Left ventricle myocardium inferior (tissue), 1 donor: ENCODE measurements around the gene TRAFD1. TPM values are rescaled to one million over a fixed set of nuclear protein-coding genes. Genes with fewer than 3 reads are reported as not detected.

Experiments
- DNase-seq: peaks from one replicate; pipeline ENCODE4 v3.0.0-alpha.2; 2020
- H3K27ac ChIP-seq: fragments of 200-600 bp; replicated peaks from 2 replicates; pipeline ENCODE4 v1.8.0; 2021
- H3K27me3 ChIP-seq: fragments of 200-600 bp; 2 replicates; pipeline ENCODE4 v1.8.0; 2021; ENCODE audit warnings: low read depth
- H3K36me3 ChIP-seq: fragments of 200-600 bp; 2 replicates; pipeline ENCODE4 v1.8.0; 2021
- H3K4me1 ChIP-seq: fragments of 200-600 bp; 2 replicates; pipeline ENCODE4 v1.8.0; 2021
- H3K4me3 ChIP-seq: fragments of 200-600 bp; 2 replicates; pipeline ENCODE4 v1.8.0; 2021; ENCODE audit warnings: mild to moderate bottlenecking, moderate library complexity
- H3K9me3 ChIP-seq: fragments of 200-600 bp; replicated peaks from 2 replicates; pipeline ENCODE4 v1.8.0; 2021
- CTCF ChIP-seq: fragments of 200-600 bp; IDR thresholded peaks from 2 replicates; pipeline ENCODE4 v1.8.0; 2021; ENCODE audit warnings: antibody characterized with exemption, mild to moderate bottlenecking, borderline replicate concordance
- intact Hi-C: fragments of 100-400 bp; cut with micrococcal nuclease; formaldehyde crosslinking; loops from one replicate; pipeline ENCODE4 v1.11.0; 2022
- total RNA-seq: library from RNA; stranded (reverse); fragmentation: NEBNext Ultra II Directional; extraction: Animal tissue kit (Norgen Biotek cat#: 25700); gene quantifications from one replicate; pipeline ENCODE4 v1.2.1, GENCODE V29; 2021
- donor health status: DM: no; HTN: yes; CAD: no; lungs with severe emphysema.

Gene TRAFD1
- total RNA-seq, 1 donor from 2014 or later = 19.8 TPM

DNA sequence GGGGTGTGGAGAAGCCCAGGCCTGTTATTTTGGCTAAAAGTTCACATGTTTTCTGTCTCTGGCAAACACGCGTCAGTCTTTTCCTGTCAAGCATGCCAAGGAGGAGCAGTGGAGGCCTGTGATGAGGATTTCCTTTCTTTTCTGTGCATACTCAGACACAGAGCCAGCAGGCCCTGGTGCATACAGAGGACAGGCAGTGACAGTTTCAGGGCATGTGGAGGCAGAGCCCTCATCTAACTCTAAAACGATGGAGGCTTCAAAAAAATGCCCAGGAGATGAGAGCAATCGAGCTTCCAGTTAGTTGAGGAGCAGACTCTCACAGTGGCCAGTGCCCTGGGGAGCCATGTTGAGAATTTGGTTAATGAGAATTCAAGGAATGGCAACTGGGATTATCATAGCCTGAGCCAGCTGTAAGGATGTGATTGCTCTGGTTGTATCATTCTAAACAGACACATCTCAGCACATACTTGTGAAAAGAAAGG lies 66.5 kb downstream of the TRAFD1 start:
- peak overlapping the region; percentile 64 for H3K27ac ChIP-seq
- intact Hi-C loops = no loop called here
- peaks cover 77% of the 10 kb centered on the region for H3K36me3 ChIP-seq
- H3K27me3 ChIP-seq = no peaks in the 10 kb centered on the region
- TF ChIP-seq CTCF = no peak
- no peaks in the 10 kb centered on the region for H3K9me3 ChIP-seq
- DNase-seq = no peak
- no peak overlapping the region for H3K4me3 ChIP-seq
- H3K4me1 ChIP-seq = peaks cover 19% of the 10 kb centered on the region

- intact Hi-C loops = no loop called here
- Histone ChIP-seq H3K27me3 (no peaks in the 10 kb centered on the region), H3K36me3 (peaks cover 83% of the 10 kb centered on the region), H3K4me3 (no peak overlapping the region), H3K27ac (peak overlapping the region; percentile 64), H3K4me1 (peaks cover 19% of the 10 kb centered on the region), H3K9me3 (no peaks in the 10 kb centered on the region)
- DNase-seq = no peak
- no peak for TF ChIP-seq CTCF
These were observed 67.1 kb downstream of the TRAFD1 start for GRCh38 chr12:112192475-112192874.

GRCh38 chr12:112194601-112195247 lies 69.4 kb downstream of the TRAFD1 start:
- H3K4me3 ChIP-seq = no peak overlapping the region
- H3K9me3 ChIP-seq = no peaks in the 10 kb centered on the region
- no peak overlapping the region for H3K27ac ChIP-seq
- H3K4me1 ChIP-seq = peaks cover 19% of the 10 kb centered on the region
- TF ChIP-seq CTCF = no peak
- no peak for DNase-seq
- peaks cover 86% of the 10 kb centered on the region for H3K36me3 ChIP-seq
- H3K27me3 ChIP-seq = no peaks in the 10 kb centered on the region
- intact Hi-C loops = no loop called here

DNA sequence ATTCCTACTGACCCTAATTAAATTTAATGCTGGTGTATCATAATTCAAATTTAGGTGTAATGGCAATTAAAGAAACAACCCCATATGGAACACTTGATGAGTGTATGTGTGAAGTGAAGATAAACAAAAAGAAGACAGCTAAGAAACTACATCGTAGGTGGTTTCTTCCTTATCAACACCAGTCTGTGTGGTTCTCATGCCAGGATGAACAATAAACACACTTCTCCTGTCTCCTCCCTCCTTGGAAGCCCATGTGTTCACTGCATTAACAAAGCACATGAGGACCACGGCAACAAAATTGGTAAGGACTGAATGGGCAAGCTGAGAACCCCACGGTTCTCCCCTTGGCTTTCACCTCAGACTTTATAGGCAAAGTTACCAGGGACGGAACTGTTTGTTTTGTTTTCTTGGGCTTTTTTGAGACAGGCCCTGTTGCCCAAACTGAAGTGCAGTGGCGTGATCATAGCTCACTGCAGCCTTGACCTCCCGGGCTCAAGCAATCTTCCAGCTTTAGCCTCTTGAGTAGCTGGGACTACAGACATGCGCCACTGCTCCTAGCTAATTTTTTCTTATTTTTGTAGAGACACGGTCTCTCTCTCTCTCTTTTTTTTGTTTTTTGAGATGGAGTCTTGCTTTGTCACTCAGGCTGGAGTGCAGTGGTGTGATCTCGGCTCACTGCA lies 71.0 kb downstream of the TRAFD1 start:
- H3K27me3 ChIP-seq = no peaks in the 10 kb centered on the region
- no peaks in the 10 kb centered on the region for H3K9me3 ChIP-seq
- peaks cover 13% of the 10 kb centered on the region for H3K4me1 ChIP-seq
- no peak for DNase-seq
- H3K4me3 ChIP-seq = no peak overlapping the region
- no peak overlapping the region for H3K27ac ChIP-seq
- TF ChIP-seq CTCF = no peak
- H3K36me3 ChIP-seq = peaks cover 86% of the 10 kb centered on the region
- intact Hi-C loops = no loop called here

- intact Hi-C loops = no loop called here
- no peak overlapping the region for H3K4me3 ChIP-seq
- H3K9me3 ChIP-seq = no peaks in the 10 kb centered on the region
- H3K4me1 ChIP-seq = no peaks in the 10 kb centered on the region
- peaks cover 85% of the 10 kb centered on the region for H3K36me3 ChIP-seq
- TF ChIP-seq CTCF = peak; percentile 68
- H3K27me3 ChIP-seq = no peaks in the 10 kb centered on the region
- DNase-seq = no peak
- H3K27ac ChIP-seq = no peak overlapping the region
These were observed 72.9 kb downstream of the TRAFD1 start for GRCh38 chr12:112198120-112198733.
